Chondrocyte (in vitro differentiated cells): ENCODE results near the gene GRID2. TPM values are rescaled to one million over a fixed set of nuclear protein-coding genes. Genes with fewer than 3 reads are reported as not detected.

Source experiments
- DNase-seq: peaks from one replicate; pipeline ENCODE4 v3.0.0; 2021; ENCODE audit warnings: mixed read lengths, low spot score
- H3K27ac Mint-ChIP-seq: one replicate; pipeline ENCODE4 v1.8.0; 2021; ENCODE audit warnings: mild to moderate bottlenecking, moderate library complexity, mixed read lengths; ENCODE audit not compliant: unreplicated experiment
- H3K27me3 Mint-ChIP-seq: 2 replicates; pipeline ENCODE4 v1.8.0; 2021; ENCODE audit warnings: low read depth, mixed read lengths
- H3K36me3 Mint-ChIP-seq: 2 replicates; pipeline ENCODE4 v1.8.0; 2021; ENCODE audit warnings: low read depth, mixed read lengths
- H3K4me1 Mint-ChIP-seq: 2 replicates; pipeline ENCODE4 v1.8.0; 2021; ENCODE audit warnings: low read depth, mild to moderate bottlenecking, mixed read lengths
- H3K4me3 Mint-ChIP-seq: one replicate; pipeline ENCODE4 v1.8.0; 2021; ENCODE audit warnings: mild to moderate bottlenecking, moderate library complexity, mixed read lengths; ENCODE audit not compliant: unreplicated experiment
- H3K9me3 Mint-ChIP-seq: 2 replicates; pipeline ENCODE4 v1.8.0; 2021; ENCODE audit warnings: low read depth, mixed read lengths
- total RNA-seq: library from RNA; stranded (reverse); gene quantifications from 3 replicates; pipeline ENCODE4 v1.2.1, GENCODE V29; 2021
- TF ChIP-seq, protein P1 (sequence below): fragments of 200-600 bp; sonication (generic); IDR thresholded peaks from 2 replicates; pipeline ENCODE4 v1.5.0; 2021; ENCODE audit warnings: antibody characterized with exemption, mild to moderate bottlenecking, moderate library complexity

GRID2 gene
- total RNA-seq, 1 donor from 2014 or later, result not detected

DNA sequence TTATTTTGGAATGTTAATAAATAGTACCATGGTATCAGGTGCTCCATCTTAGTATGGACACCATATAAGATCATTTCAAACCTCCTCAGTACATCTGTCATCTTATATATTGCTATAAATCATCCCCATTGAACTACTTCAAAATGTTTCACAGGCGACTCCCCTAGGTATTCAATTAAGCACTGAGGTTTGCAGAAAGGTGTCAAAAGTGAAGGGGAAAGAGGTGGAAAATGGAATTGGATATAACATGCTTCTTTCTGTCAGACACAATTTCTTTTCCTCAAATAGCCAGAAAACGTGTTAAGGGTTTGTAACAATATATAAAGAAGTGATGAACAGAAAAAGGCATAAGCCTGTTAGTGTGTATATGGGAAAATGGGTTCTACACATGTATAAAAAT, 325.5 kb downstream of the GRID2 start:
- no peaks in the 10 kb centered on the region for H3K4me1 Mint-ChIP-seq
- no peak overlapping the region for H3K4me3 Mint-ChIP-seq
- no peak for DNase-seq
- H3K36me3 Mint-ChIP-seq, result no peaks in the 10 kb centered on the region
- H3K27ac Mint-ChIP-seq, result no peak overlapping the region
- TF ChIP-seq, protein P1, sequence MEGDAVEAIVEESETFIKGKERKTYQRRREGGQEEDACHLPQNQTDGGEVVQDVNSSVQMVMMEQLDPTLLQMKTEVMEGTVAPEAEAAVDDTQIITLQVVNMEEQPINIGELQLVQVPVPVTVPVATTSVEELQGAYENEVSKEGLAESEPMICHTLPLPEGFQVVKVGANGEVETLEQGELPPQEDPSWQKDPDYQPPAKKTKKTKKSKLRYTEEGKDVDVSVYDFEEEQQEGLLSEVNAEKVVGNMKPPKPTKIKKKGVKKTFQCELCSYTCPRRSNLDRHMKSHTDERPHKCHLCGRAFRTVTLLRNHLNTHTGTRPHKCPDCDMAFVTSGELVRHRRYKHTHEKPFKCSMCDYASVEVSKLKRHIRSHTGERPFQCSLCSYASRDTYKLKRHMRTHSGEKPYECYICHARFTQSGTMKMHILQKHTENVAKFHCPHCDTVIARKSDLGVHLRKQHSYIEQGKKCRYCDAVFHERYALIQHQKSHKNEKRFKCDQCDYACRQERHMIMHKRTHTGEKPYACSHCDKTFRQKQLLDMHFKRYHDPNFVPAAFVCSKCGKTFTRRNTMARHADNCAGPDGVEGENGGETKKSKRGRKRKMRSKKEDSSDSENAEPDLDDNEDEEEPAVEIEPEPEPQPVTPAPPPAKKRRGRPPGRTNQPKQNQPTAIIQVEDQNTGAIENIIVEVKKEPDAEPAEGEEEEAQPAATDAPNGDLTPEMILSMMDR, result no peak
- H3K9me3 Mint-ChIP-seq, result peaks cover 10% of the 10 kb centered on the region
- H3K27me3 Mint-ChIP-seq, result peaks cover 13% of the 10 kb centered on the region

DNA sequence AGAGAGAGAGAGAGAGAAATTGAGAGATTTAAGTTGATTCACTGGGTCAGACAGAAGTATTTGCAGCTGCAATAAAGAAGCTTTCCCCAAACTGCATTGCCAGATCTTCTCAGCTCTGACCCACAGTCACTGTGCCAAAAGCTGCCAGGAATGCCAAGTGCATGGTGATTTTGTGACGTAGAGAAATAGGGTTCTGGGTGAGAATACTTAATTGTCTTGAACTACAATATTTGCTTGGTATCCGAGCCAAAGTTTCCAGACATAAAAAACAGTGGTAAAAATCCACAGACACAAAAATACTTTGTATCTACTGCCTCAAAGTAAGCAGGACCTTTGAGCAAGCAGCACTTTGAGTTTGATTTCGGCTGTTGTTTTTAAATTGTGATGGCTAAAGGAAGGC, 331.1 kb downstream of the GRID2 start:
- DNase-seq, result no peak
- H3K4me1 Mint-ChIP-seq, result no peaks in the 10 kb centered on the region
- TF ChIP-seq, protein P1, result no peak
- no peak overlapping the region for H3K4me3 Mint-ChIP-seq
- H3K27ac Mint-ChIP-seq, result no peak overlapping the region
- H3K9me3 Mint-ChIP-seq, result no peaks in the 10 kb centered on the region
- no peaks in the 10 kb centered on the region for H3K36me3 Mint-ChIP-seq
- H3K27me3 Mint-ChIP-seq, result peaks cover 8% of the 10 kb centered on the region

DNA sequence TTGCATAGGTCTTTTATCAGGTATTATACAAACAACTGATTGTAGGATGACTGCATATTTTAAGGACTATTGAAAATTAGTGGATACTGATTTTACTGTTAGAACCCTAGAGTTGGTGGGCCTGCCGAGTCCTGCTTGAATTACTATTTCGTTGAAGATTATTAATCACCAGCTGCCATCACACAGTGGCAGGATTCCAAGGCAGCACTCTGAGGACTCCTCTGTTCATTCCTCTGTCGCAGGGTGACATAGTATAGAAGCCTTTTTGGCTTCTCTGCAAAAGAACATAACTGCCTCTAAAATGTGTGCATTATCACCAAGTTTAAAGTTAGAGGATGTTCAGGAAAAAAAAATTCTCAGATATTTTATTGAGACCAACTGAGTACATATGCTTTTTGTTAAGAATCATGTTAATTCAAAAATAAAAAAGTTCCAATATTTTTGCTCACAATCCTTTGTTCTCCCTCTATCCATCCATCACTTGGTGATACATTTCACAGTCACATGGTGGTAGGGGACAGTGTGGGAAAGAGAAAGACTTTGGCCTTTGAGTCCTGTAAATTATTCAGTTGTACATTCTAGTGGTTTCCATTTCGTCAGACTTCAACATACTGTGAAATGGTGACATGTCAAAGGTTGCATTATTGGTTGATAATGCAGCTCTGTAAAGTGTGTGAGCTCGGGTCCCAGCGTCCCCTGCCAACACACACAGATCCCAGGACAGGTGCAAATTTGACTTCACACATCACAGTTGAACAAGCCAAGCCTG, 332.5 kb downstream of the GRID2 start:
- TF ChIP-seq, protein P1, result no peak
- H3K4me1 Mint-ChIP-seq, result no peaks in the 10 kb centered on the region
- no peaks in the 10 kb centered on the region for H3K36me3 Mint-ChIP-seq
- H3K9me3 Mint-ChIP-seq, result no peaks in the 10 kb centered on the region
- H3K4me3 Mint-ChIP-seq, result no peak overlapping the region
- H3K27ac Mint-ChIP-seq, result no peak overlapping the region
- H3K27me3 Mint-ChIP-seq, result peaks cover 4% of the 10 kb centered on the region
- no peak for DNase-seq

DNA sequence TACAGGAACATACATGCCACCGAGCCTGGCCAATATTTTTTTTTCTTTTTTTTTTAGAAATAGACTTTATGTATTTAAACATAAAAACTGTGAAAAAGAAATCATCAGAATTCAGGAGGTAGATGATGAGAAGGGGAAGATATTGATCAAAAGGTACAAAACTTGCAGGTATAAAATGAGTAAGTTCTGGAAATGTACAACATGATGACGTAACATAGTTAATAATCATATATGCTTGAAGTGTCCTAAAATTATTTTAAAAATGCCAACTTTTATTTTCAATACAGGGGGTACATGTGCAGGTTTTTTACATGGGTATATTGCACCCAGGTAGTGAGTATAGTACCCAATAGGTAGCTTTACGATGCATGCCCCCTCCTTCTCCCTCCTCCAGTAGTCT, 337.6 kb downstream of the GRID2 start:
- TF ChIP-seq, protein P1, result no peak
- H3K27me3 Mint-ChIP-seq, result no peaks in the 10 kb centered on the region
- DNase-seq, result no peak
- H3K27ac Mint-ChIP-seq, result no peak overlapping the region
- no peaks in the 10 kb centered on the region for H3K4me1 Mint-ChIP-seq
- no peak overlapping the region for H3K4me3 Mint-ChIP-seq
- no peaks in the 10 kb centered on the region for H3K9me3 Mint-ChIP-seq
- H3K36me3 Mint-ChIP-seq, result no peaks in the 10 kb centered on the region

DNA sequence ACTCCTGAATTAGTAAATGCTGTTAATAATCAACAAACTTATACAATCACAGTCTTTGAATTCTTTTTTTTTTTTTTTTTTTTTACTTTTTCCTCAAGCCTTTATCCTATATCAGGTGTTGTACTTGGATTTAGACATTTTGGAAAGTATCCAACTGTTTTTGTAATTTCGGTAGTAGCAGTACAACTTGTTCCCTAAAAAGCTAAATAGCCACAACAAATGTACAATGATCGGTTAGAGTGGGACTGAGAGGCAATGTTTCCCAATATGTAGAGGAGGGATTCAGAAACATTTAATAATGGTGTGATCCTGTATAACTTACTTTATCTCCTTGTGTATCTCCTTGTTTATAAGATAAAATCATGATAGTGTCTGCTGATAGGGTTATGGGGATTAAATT, 343.1 kb downstream of the GRID2 start:
- TF ChIP-seq, protein P1, result no peak
- no peak for DNase-seq
- no peak overlapping the region for H3K4me3 Mint-ChIP-seq
- peaks cover 1% of the 10 kb centered on the region for H3K27me3 Mint-ChIP-seq
- H3K27ac Mint-ChIP-seq, result no peak overlapping the region
- no peaks in the 10 kb centered on the region for H3K9me3 Mint-ChIP-seq
- no peaks in the 10 kb centered on the region for H3K4me1 Mint-ChIP-seq
- H3K36me3 Mint-ChIP-seq, result no peaks in the 10 kb centered on the region
